ENCODE measurements around the gene WDR45. TPM values are rescaled to one million over a fixed set of nuclear protein-coding genes. Genes with fewer than 3 reads are reported as not detected.
A peak's percentile ranks its signal among the peaks of the same experiment; 100 is the strongest.

The WDR45 gene
- total RNA-seq, 1 donor from 2014 or later = 46.4 TPM

DNA sequence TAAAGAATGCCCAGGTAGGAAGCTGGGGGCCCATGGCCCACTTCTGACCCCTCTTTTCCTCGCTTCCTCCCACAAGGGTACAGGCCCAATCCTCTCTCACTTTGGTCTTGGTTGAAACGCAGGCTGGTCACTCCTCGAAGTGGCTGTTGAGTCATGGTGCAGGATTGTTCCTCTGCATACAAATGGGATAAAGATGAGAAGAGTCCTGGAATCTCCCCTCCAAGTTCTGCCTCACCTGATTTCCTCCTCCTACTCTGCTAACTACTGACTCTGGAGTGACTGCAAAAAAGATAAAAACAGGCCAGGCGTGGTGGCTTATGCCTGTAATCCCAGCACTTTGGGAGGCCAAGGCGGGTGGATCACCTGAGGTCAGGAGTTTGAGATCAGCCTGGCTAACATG, 1.7 kb downstream of the WDR45 start:
- no peak overlapping the region for H3K4me3 Mint-ChIP-seq (ENCODE audit: unreplicated experiment)
- peaks cover 8% of the 10 kb centered on the region for H3K4me1 Mint-ChIP-seq (ENCODE audit: unreplicated experiment)
- H3K27me3 Mint-ChIP-seq (ENCODE audit: unreplicated experiment) = peaks cover 1% of the 10 kb centered on the region
- no peak for TF ChIP-seq CTCF (IDR thresholded peaks at IDR 0.05; ENCODE audit: unreplicated experiment)
- H3K36me3 Mint-ChIP-seq (ENCODE audit: low read depth, unreplicated experiment) = no peaks in the 10 kb centered on the region
- DNase-seq (ENCODE audit: low spot score) = no peak
- H3K9me3 Mint-ChIP-seq (ENCODE audit: unreplicated experiment) = no peaks in the 10 kb centered on the region
- no peak overlapping the region for H3K27ac Mint-ChIP-seq (ENCODE audit: unreplicated experiment)

DNA sequence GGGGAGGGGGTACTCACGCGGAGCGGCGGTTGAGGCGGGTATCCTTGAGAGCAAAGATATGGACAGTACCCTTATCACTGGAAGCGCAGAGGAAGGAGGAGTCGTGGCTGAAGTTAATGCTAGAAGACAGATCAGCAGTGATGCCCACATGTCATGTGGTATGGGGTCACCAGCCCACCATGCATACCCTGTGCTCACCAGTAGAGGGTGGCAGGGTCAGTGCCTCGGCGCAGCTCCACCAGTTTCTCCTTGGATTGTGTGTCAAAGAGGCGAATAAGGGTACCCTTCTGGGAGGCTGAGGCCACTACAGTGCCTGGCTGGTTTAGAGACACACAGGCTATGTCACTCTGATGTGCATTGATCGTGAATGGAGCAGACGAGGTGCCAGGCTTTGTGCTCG, 4.3 kb downstream of the WDR45 start:
- H3K27me3 Mint-ChIP-seq (ENCODE audit: unreplicated experiment) = peaks cover 5% of the 10 kb centered on the region
- TF ChIP-seq CTCF (IDR thresholded peaks at IDR 0.05; ENCODE audit: unreplicated experiment) = no peak
- H3K27ac Mint-ChIP-seq (ENCODE audit: unreplicated experiment) = no peak overlapping the region
- no peaks in the 10 kb centered on the region for H3K36me3 Mint-ChIP-seq (ENCODE audit: low read depth, unreplicated experiment)
- H3K4me3 Mint-ChIP-seq (ENCODE audit: unreplicated experiment) = no peak overlapping the region
- DNase-seq (ENCODE audit: low spot score) = no peak
- no peaks in the 10 kb centered on the region for H3K9me3 Mint-ChIP-seq (ENCODE audit: unreplicated experiment)
- peaks cover 14% of the 10 kb centered on the region for H3K4me1 Mint-ChIP-seq (ENCODE audit: unreplicated experiment)

DNA sequence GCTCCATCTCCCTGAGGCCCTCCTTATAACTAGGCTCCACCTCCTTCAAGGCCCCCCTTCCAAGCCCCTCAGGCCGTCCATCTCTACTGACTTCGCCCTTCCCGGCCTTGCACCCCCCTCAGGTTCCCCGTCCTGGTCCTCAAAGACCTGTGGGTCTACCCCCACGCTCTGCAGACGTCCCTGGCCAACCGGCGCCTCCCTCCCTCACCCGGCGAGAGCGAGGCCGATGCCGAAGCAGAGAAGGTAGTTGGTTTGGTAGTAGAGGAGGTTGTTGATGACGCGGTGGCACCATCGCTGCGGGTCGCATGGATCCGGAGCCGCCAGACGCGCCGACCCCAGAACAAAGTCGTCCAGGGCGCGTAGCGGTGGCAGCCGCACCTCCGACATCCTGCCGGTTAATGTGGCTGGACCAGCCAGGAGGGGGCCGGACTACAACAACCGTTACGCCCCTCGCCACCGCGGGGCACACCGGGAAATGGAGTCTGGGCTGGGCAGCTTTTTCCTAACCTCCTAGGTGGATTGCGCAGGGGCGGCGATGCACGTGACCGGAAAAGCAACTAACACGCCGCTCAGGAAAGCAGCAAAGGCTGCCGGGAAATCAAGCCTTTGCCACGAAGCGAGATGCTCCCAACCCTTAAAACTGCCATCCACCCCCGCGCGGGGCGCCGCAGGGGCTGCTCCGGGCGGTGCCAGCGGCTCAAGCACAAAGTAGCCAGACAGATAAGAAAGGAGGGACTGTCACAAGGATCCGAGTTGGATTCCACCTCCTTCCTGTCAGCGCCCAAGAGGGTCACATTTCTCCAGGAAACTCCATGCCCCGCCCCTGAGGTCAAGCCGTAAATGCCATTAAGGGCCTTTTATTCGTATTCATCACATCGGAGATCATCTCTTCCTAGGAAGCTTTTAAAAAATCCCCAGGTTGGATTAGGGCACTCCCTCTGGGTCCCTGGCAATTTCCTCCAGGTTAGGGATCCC, 5.8 kb downstream of the WDR45 start, which contains the start of gene PRAF2:
Gene PRAF2 (minus strand): TSS at position 402 of the 975 bp plus-strand sequence. CDS start 15 bp downstream, at position 387.
- Mint-ChIP-seq H3K4me3 (ENCODE audit: unreplicated experiment) (peak within 1 kb of the TSS; percentile 91), H3K4me1 (ENCODE audit: unreplicated experiment) (peaks cover 10% of the 10 kb centered on the region), H3K36me3 (ENCODE audit: low read depth, unreplicated experiment) (no peaks in the 10 kb centered on the region), H3K27me3 (ENCODE audit: unreplicated experiment) (peaks cover 5% of the 10 kb centered on the region), H3K27ac (ENCODE audit: unreplicated experiment) (peak within 1 kb of the TSS; percentile 61), H3K9me3 (ENCODE audit: unreplicated experiment) (no peaks in the 10 kb centered on the region)
- TF ChIP-seq CTCF (IDR thresholded peaks at IDR 0.05; ENCODE audit: unreplicated experiment) = no peak
- DNase-seq (ENCODE audit: low spot score) = peak; percentile 79

GRCh38 chrX:49072712-49073095, 7.0 kb downstream of the WDR45 start:
- H3K9me3 Mint-ChIP-seq (ENCODE audit: unreplicated experiment) = no peaks in the 10 kb centered on the region
- no peak for TF ChIP-seq CTCF (IDR thresholded peaks at IDR 0.05; ENCODE audit: unreplicated experiment)
- peaks cover 10% of the 10 kb centered on the region for H3K4me1 Mint-ChIP-seq (ENCODE audit: unreplicated experiment)
- H3K4me3 Mint-ChIP-seq (ENCODE audit: unreplicated experiment) = peak overlapping the region; percentile 91
- H3K36me3 Mint-ChIP-seq (ENCODE audit: low read depth, unreplicated experiment) = no peaks in the 10 kb centered on the region
- DNase-seq (ENCODE audit: low spot score) = no peak
- H3K27me3 Mint-ChIP-seq (ENCODE audit: unreplicated experiment) = peaks cover 5% of the 10 kb centered on the region
- no peak overlapping the region for H3K27ac Mint-ChIP-seq (ENCODE audit: unreplicated experiment)

Data from endothelial cell (in vitro differentiated cells).